Chondrocyte (in vitro differentiated cells): Measurements from ENCODE around the gene TCIRG1. TPM values are rescaled to one million over a fixed set of nuclear protein-coding genes. Genes with fewer than 3 reads are reported as not detected.

Experiments used
- DNase-seq: peaks from one replicate; pipeline ENCODE4 v3.0.0; 2021; ENCODE audit warnings: mixed read lengths, low spot score
- H3K27ac Mint-ChIP-seq: one replicate; pipeline ENCODE4 v1.8.0; 2021; ENCODE audit warnings: mild to moderate bottlenecking, moderate library complexity, mixed read lengths; ENCODE audit not compliant: unreplicated experiment
- H3K27me3 Mint-ChIP-seq: 2 replicates; pipeline ENCODE4 v1.8.0; 2021; ENCODE audit warnings: low read depth, mixed read lengths
- H3K36me3 Mint-ChIP-seq: 2 replicates; pipeline ENCODE4 v1.8.0; 2021; ENCODE audit warnings: low read depth, mixed read lengths
- H3K4me1 Mint-ChIP-seq: 2 replicates; pipeline ENCODE4 v1.8.0; 2021; ENCODE audit warnings: low read depth, mild to moderate bottlenecking, mixed read lengths
- H3K4me3 Mint-ChIP-seq: one replicate; pipeline ENCODE4 v1.8.0; 2021; ENCODE audit warnings: mild to moderate bottlenecking, moderate library complexity, mixed read lengths; ENCODE audit not compliant: unreplicated experiment
- H3K9me3 Mint-ChIP-seq: 2 replicates; pipeline ENCODE4 v1.8.0; 2021; ENCODE audit warnings: low read depth, mixed read lengths
- CTCF ChIP-seq: fragments of 200-600 bp; sonication (generic); IDR thresholded peaks from 2 replicates; pipeline ENCODE4 v1.5.0; 2021; ENCODE audit warnings: antibody characterized with exemption, mild to moderate bottlenecking, moderate library complexity
- microRNA-seq: library from miRNA; unstranded; fragments of <30 nt; microRNA quantifications from one replicate; pipeline ENCODE4 v1.2.0, GENCODE V29; 2020; ENCODE audit warnings: borderline number of aligned reads
- total RNA-seq: library from RNA; stranded (reverse); gene quantifications from 3 replicates; pipeline ENCODE4 v1.2.1, GENCODE V29; 2021

The TCIRG1 gene
- total RNA-seq, 1 donor from 2014 or later = 73.2 TPM

GRCh38 chr11:68099474-68100405, 60.9 kb downstream of the TCIRG1 start:
- Mint-ChIP-seq H3K36me3 (no peaks in the 10 kb centered on the region), H3K4me1 (peaks cover 23% of the 10 kb centered on the region), H3K27me3 (no peaks in the 10 kb centered on the region), H3K9me3 (peaks cover 5% of the 10 kb centered on the region), H3K27ac (peak overlapping the region; percentile 72), H3K4me3 (peak overlapping the region; percentile 5)
- no peak for TF ChIP-seq CTCF
- DNase-seq = no peak

Small RNAs within 50 kb of the gene (microRNA-seq; reads per million reads assigned to microRNA genes)
- gene MIR4691 (not detected), gene MIR6753 (not detected), gene MIR7113 (3.3 reads per million)

Other genes starting within 250 kb of the TCIRG1 start
- gene UNC93B1, start 34.9 kb upstream of the TCIRG1 start, total RNA-seq = 14.4 to 16.6 TPM (median 15.9 TPM) in 3 replicates
- 10.8 to 14.3 TPM (median 13.1 TPM) in 3 replicates for gene ALDH3B1, start 28.7 kb upstream of the TCIRG1 start, total RNA-seq
- 140 to 172 TPM (median 143 TPM) in 3 replicates for gene NDUFS8, start 8.3 kb upstream of the TCIRG1 start, total RNA-seq
- 17.7 to 21.8 TPM (median 21.0 TPM) in 3 replicates for gene CHKA, start 82.4 kb downstream of the TCIRG1 start, total RNA-seq
- gene KMT5B, start 174.3 kb downstream of the TCIRG1 start, total RNA-seq = 40.8 to 44.4 TPM (median 41.2 TPM) in 3 replicates
- 104 to 110 TPM (median 107 TPM) in 3 replicates for gene C11orf24, start 232.9 kb downstream of the TCIRG1 start, total RNA-seq